Raji (cell line): ENCODE measurements around the gene CEBPZOS.

Experiments
- POLR2A ChIP-seq: IDR thresholded peaks from 2 replicates; pipeline ENCODE4 v1.6.1; 2011; ENCODE audit warnings: low read depth, low read length, control low read depth; ENCODE audit not compliant: insufficient read depth

Gene CEBPZOS

GRCh38 chr2:37196320-37197195 lies at the start of gene CEBPZOS:
CEBPZOS (plus strand) TSS chr2:37196496; CDS start chr2:37199705, 3,209 bp downstream.
- peak; percentile 93 for TF ChIP-seq POLR2A

DNA sequence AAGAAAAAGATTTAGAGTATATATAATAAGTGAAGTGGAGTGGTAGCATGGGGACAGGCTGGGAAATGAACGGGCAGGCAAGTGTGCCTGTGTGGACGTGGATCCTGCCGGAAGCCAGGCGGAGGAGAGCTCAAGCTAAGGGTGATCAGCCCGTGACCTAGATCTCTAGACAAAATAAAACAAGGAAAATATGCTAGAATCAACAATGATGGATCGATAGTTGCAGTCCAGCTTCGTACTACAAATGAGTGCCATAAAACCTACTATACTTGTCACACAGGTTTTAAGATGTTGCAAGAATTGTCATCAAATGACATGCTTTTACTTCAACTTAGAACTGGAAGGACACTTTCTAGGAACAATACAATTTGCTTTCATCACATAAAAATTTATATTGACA lies 48.0 kb upstream of the CEBPZOS start:
- TF ChIP-seq POLR2A, result no peak

DNA sequence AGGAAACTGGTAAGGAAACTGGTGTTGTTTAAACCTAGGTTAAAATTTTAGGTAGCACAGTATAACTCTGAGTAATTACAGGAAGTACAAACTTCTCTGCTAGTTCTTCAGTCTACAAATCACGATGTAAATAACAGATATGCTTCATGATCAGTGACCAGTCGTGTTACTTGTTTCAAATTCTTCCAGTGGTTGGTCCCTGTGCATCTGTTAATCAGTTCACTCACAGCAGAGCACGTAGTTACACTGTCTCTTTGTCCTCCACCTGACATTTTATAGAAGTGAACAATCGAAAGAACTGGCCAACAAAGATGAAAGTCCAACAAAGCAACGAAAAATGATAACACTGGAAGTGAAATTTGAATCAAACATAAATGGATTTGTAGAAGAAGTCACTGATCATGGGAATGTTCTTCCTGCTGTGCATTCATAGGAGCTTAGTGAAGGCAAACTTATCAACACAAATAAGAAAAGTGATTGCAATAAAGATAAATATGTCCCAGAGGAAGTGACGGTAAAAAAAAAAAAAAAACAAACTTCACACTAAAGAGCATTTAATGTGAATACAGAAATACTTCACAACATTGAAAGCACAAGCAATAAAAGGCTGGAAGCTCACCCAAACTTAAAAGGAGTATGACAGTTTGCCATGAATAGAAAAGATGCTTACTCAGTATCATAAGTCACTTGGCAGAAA lies 46.5 kb upstream of the CEBPZOS start:
- TF ChIP-seq POLR2A, result no peak

DNA sequence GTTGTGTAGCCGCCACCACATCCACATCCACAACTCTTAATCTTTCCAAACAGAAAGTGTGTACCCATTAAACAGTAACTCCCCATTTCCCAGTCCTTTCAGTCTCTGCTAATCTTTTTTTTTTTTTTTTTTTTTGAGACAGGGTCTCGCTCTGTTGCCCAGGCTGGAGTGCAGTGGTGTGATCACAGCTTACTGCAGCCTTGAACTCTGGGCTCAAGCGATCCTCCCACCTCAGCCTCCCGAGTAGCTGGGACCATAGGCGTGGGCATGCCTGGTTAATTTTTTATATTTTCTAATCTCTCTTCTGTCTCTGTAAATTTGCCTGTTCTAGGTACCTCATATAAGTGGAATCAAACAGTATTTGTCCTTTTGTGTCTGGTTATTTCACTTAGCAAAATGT lies 43.1 kb upstream of the CEBPZOS start:
- TF ChIP-seq POLR2A, result no peak

DNA sequence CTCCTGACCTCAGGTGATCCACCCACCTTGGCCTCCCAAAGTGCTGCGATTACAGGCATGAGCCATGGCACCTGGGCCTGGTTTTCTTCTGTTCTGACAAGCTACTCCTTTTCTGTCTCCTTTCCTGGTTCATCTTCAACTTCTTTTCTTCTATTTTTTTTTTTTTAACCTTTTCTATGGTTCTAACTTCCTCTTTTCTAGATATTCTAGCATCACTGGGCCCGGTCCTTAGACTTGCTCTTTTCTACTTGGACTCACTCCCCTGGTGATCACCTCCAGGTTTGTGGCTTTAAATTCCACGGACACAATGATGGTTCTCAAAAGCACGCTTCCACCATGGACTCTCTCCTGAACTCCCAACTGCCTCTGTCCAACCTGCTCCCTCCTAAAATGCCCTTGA lies 41.5 kb upstream of the CEBPZOS start:
- no peak for TF ChIP-seq POLR2A

GRCh38 chr2:37156071-37156856 lies 40.0 kb upstream of the CEBPZOS start:
- TF ChIP-seq POLR2A, result no peak

DNA sequence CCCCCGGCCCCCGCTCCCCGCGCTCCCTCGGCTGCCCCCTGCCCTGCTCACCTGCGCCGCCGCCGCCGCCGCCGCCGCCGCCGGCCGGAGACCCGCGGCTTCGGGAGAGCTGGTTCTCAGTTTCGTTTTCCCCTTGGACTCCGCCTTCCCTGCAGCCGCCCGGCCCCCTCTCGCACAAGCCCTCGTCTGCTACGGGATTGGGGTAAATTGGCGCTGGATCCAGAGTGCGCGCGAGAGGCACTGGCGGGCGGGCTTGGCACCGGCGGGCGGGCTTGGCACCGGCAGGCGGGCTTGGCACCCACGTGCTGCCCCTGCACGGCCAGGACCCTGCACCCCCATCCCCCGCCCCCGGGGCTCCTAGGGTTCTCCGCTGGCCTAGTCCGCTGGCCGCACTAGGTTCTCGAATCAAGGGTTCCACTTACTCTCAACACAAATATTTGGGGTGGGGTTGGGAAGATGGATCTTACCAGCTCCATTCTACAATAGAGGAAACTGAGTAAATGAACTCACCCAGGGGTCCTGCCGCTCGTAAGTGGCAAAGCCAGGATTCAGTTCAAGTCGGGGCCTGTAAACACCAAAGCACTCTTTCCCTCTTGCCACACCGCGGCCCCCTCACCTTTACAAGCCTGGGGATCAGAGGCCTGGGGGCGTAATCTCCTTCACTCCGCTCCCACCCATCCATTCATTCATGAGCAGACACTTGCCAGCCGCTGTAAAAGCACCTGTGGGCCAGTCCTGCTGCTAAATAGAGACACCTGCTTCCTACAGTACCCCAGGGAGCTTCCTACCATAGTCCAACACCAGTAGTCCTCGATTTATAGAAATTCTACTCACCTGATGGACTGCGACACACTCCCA lies 39.2 kb upstream of the CEBPZOS start, which contains the start of gene EIF2AK2:
Gene EIF2AK2 (minus strand): TSS at position 124 of the 858 bp plus-strand sequence. CDS start 9,174 bp downstream, outside the sequence.
- no peak for TF ChIP-seq POLR2A

- TF ChIP-seq POLR2A, result no peak
Observed at GRCh38 chr2:37164757-37165156, 31.5 kb upstream of the CEBPZOS start.

DNA sequence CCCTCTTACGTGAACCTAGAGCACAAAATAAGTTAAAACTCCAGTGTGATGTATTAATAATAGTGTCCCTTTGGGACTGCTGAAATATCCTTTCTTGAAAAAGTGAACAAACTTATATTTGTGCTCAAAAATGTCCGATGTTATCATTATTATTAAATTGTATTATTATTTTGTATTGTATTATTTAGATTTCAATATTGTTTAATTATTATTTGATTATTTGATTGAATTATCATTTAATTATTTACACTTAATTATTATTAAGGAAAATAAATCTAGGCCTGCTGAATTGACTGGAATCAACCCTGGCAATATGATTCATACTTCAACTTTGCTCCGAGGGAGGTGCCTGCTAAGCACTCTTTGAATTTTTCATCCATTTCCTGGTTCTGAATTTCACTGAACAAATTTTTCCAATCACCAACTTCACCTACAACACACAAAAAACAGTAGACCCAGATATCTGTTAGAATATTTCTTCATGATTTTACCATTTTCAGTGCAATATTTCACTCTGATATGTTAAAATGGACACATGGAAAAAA lies 28.6 kb upstream of the CEBPZOS start:
- no peak for TF ChIP-seq POLR2A

DNA sequence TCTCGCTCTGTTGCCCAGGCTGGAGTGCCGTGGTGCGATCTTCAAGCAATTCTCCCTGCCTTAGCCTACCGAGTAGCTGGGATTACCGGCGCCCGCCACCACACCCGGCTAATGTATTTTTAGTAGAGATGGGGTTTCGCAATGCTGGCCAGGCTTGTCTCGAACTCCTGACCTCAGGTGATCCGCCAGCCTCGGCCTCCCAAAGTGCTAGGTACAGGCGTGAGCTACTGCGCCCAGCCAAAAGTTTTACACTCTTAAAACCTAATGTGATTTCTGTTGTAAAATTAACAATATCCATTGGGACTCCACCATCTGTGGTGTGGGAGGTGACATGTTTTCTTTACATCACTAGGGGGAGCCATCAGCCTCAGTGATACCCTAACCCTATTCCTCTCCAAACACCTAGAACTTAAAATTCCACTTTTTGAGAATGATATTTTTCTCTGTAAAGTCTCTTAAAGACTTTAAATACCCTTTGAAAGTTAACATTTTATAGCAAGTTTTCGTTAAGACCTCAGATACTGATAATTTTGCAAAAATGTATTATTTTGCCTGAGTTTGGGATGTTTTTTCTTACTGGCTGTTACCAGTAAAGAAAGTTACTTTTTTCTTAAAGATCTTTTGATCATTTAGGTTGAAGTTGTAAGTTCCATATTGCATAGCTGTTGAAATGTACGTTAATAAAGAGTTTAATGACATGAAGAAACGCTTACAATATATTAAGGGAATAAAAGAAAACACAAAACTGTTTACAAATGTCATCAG lies 27.9 kb upstream of the CEBPZOS start:
- TF ChIP-seq POLR2A, result no peak

GRCh38 chr2:37171624-37171950 lies 24.7 kb upstream of the CEBPZOS start:
- TF ChIP-seq POLR2A, result no peak

DNA sequence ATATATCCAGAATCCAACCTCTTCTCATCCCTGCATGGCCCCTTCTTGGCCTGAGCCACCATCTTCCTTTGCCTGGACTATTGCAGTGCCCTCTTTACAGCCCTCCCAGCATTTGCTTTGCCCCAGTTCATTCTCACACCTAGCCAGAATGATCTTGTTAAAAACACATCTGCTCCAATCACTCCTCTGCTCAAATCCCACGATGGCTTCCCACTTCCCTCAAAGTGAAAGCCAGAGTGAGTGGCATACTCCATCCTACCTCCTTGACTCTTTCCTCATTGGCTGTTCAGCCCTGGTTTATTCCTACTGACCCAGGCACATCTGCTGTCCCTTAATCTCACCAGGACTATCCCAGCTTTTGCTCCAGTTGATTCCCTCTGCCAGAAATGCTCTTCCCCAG lies 22.6 kb upstream of the CEBPZOS start:
- TF ChIP-seq POLR2A, result no peak

- TF ChIP-seq POLR2A, result no peak
Observed at GRCh38 chr2:37180006-37180639, 16.2 kb upstream of the CEBPZOS start.

- TF ChIP-seq POLR2A, result no peak
Observed at GRCh38 chr2:37180640-37181039, 15.7 kb upstream of the CEBPZOS start.
